A673 (cell line): ENCODE measurements around the gene TBC1D22A. TPM values are rescaled to one million over a fixed set of nuclear protein-coding genes. Genes with fewer than 3 reads are reported as not detected.

Experiments used
- BruUV-seq: library from RNA; stranded (reverse); fragments of 400-500 nt; replicated peaks from 2 replicates; lab custom pipeline; 2021; lab: Mats Ljungman, UMichigan
- CTCF ChIA-PET: fragments of 300-600 bp; sonication (Branson Sonifier 250); formaldehyde crosslinking; loops from one replicate; lab custom pipeline; 2022; ENCODE audit warnings: antibody characterized with exemption; lab: Charles Lee
- POLR2A ChIA-PET: fragments of 300-600 bp; sonication (Branson Sonifier 250); formaldehyde crosslinking; loops from one replicate; lab custom pipeline; 2022; ENCODE audit warnings: antibody characterized with exemption; ENCODE audit not compliant: low non-redundant PET; lab: Charles Lee
- DNase-seq: peaks from one replicate; pipeline ENCODE4 v3.0.0-alpha.2; 2015; ENCODE audit warnings: low spot score
- H3K27ac ChIP-seq: fragments of 200-600 bp; sonication (generic); 2 replicates; pipeline ENCODE4 v1.5.1; 2016; ENCODE audit warnings: mixed run types, low read depth, mild to moderate bottlenecking, mixed read lengths, antibody characterized with exemption, low read length; ENCODE audit not compliant: poor library complexity, severe bottlenecking
- H3K27me3 ChIP-seq: fragments of 200-600 bp; sonication (generic); replicated peaks from 2 replicates; pipeline ENCODE4 v1.6.1; 2017; ENCODE audit warnings: mixed run types, low read depth, mild to moderate bottlenecking, mixed read lengths, antibody characterized with exemption, low read length; ENCODE audit not compliant: insufficient read depth, poor library complexity
- H3K36me3 ChIP-seq: fragments of 200-600 bp; sonication (generic); 2 replicates; pipeline ENCODE4 v1.6.1; 2016; ENCODE audit warnings: mixed run types, mild to moderate bottlenecking, mixed read lengths, antibody characterized with exemption, low read length; ENCODE audit not compliant: insufficient read depth, poor library complexity, severe bottlenecking
- H3K4me1 ChIP-seq: fragments of 200-600 bp; sonication (generic); 2 replicates; pipeline ENCODE4 v1.6.1; 2017; ENCODE audit warnings: mixed run types, mild to moderate bottlenecking, mixed read lengths, antibody characterized with exemption, low read length; ENCODE audit not compliant: insufficient read depth, poor library complexity, severe bottlenecking
- H3K4me3 ChIP-seq: fragments of 200-600 bp; sonication (generic); 2 replicates; pipeline ENCODE4 v1.5.1; 2016; ENCODE audit warnings: low read depth, mixed run types, mild to moderate bottlenecking, mixed read lengths, low read length; ENCODE audit not compliant: poor library complexity, severe bottlenecking
- H3K9me3 ChIP-seq: fragments of 200-600 bp; sonication (generic); 2 replicates; pipeline ENCODE4 v1.6.1; 2016; ENCODE audit warnings: mixed run types, low read depth, mild to moderate bottlenecking, mixed read lengths, antibody characterized with exemption, low read length; ENCODE audit not compliant: poor library complexity, severe bottlenecking
- EZH2 ChIP-seq: fragments of 200-600 bp; sonication (generic); IDR thresholded peaks from 2 replicates; pipeline ENCODE4 v1.6.1; 2017; ENCODE audit warnings: borderline replicate concordance, low read depth, mild to moderate bottlenecking, mixed read lengths, antibody characterized with exemption, low read length; ENCODE audit not compliant: poor library complexity, severe bottlenecking
- intact Hi-C: fragments of 100-400 bp; cut with micrococcal nuclease; formaldehyde crosslinking; loops from one replicate; pipeline ENCODE4 v1.10.0; 2022; ENCODE audit not compliant: unreplicated experiment
- total RNA-seq: library from RNA; stranded (reverse); gene quantifications from 2 replicates; pipeline ENCODE4 v1.2.3, GENCODE V29; 2021
- TF ChIP-seq, protein P1 (sequence below): fragments of 300-800, 200-600 bp; sonication (generic); conservative IDR thresholded peaks from 2 replicates; pipeline ENCODE4 v1.5.1; 2017; ENCODE audit warnings: low read depth, mild to moderate bottlenecking, antibody characterized with exemption, low read length, moderate library complexity, mixed read lengths

The TBC1D22A gene
- total RNA-seq, 1 experiment from 2014 or later = 22.5 TPM

DNA sequence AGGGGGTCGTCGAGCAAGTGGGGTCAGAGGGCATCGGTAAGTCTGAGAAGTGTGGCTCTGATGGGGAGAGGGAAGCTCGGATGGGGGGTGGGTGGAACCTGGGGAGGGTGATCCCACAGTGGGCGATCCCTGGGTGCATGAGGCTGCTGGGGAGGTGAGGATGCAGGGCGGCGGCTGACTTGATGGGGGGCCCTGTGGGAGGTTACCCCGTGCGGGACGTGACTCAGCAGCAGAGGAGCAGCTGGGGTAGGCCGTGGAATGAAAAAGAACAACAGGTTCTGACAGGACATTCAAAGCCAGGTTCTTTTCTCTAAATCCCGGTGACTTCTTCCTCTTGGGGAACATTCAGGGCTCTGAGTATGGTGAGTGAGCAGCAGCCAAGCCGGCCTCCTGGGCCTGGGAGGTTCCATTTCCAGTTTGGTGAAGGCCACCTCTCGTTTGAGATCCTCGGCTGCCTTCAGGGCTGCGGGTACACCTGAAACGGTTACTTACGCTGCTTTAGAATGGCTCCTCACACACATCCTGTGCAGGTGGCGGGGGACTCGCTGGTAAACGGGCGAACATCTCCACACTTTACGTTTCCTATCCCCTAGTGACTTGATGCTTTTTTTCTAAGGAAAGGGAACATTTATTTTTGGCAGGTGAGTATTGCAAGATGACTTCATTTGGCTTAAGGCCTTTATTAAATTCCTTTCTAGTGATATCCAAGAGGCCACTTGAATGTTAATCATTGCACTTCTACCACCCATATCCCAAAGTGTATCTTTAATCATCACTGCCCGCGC is 278.2 kb downstream of the TBC1D22A start:
- intact Hi-C loops = no loop called here
- BruUV-seq = no TSS peak
- ChIA-PET POLR2A (no interaction called here), CTCF (no interaction called here)
- Histone ChIP-seq H3K36me3 (no peaks in the 10 kb centered on the region), H3K4me1 (peaks cover 16% of the 10 kb centered on the region), H3K4me3 (no peak overlapping the region), H3K9me3 (no peaks in the 10 kb centered on the region), H3K27ac (no peak overlapping the region), H3K27me3 (no peaks in the 10 kb centered on the region)
- TF ChIP-seq, protein P1, sequence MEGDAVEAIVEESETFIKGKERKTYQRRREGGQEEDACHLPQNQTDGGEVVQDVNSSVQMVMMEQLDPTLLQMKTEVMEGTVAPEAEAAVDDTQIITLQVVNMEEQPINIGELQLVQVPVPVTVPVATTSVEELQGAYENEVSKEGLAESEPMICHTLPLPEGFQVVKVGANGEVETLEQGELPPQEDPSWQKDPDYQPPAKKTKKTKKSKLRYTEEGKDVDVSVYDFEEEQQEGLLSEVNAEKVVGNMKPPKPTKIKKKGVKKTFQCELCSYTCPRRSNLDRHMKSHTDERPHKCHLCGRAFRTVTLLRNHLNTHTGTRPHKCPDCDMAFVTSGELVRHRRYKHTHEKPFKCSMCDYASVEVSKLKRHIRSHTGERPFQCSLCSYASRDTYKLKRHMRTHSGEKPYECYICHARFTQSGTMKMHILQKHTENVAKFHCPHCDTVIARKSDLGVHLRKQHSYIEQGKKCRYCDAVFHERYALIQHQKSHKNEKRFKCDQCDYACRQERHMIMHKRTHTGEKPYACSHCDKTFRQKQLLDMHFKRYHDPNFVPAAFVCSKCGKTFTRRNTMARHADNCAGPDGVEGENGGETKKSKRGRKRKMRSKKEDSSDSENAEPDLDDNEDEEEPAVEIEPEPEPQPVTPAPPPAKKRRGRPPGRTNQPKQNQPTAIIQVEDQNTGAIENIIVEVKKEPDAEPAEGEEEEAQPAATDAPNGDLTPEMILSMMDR = no peak
- TF ChIP-seq EZH2 = no peak
- DNase-seq = no peak

DNA sequence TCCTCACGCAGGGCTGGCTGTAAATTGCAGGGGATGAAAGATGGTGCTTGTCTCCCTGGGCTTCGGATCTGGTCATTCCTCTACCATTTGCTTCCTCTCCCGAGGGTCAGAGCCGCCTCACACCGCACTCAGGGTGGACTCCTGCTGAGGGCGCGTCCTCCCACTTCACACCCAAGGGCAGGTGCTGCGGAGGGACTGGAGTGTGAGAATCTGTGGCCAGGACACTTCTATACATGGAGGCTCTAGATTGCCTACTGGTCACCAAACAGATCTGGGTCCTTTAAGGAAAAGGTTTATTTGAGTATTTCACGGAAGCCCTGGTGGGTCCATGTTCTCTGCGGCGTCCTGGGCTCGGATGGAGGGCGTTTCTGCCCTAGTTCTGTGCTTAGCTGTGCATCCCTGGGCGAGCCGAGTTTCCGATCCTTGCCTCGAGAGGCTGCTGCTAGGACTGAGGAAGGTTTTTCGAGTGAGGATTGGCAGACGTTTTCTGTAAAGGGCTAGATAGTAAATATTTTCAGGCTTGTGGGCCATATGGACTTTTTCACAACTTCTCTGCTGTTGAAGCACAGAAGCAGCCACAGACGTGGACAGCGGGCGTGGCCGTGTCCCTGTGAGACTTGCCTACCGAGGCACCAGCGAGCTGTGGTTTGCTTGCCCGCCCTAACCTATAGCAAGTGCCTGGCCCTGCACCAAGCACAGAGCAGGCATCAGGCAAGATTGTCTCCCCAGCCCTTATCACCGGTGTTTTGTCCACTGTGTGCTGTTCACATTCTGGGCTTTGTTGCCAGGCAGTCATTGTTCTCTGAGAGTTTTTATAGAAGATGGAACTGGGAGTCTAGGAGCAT is 279.0 kb downstream of the TBC1D22A start:
- H3K36me3 ChIP-seq = no peaks in the 10 kb centered on the region
- H3K9me3 ChIP-seq = no peaks in the 10 kb centered on the region
- DNase-seq = no peak
- H3K27ac ChIP-seq = no peak overlapping the region
- POLR2A ChIA-PET = no interaction called here
- intact Hi-C loops = no loop called here
- TF ChIP-seq, protein P1 = no peak
- no peak for TF ChIP-seq EZH2
- no peak overlapping the region for H3K4me3 ChIP-seq
- CTCF ChIA-PET = no interaction called here
- H3K27me3 ChIP-seq = no peaks in the 10 kb centered on the region
- BruUV-seq = no TSS peak
- peaks cover 16% of the 10 kb centered on the region for H3K4me1 ChIP-seq

DNA sequence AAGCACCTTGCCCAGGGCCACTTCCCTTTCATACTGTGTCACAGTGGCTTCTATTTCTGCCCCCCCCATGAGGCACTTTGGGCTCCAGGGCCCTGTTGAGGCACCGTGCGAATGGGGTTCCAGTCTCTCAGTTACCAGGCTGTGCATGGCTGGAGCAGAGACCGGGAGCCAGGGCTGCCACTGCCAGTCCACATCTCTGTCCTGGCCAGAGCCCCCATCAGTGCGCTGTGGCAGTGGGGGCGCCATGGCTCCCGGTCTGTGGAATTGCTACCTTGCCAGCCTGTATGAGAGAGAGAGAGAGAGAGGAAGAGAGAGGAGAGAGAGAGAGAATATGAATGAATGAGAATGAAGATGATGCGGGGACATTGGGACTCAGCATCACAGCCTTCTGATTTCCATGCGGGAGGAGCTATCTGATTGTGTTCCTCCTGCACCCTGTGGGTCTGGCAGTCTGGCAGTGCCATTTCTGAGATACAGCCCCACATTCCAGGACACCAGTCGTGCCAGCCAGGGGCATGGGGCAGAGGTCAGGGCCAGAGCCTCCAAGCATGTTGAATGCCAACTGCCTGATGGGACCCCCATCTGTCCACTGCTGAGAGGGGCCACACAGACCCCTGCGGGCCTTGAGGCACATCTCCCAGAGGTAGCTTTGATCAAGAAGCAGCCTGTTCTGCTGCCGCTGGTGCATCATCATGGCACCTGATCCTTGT is 279.8 kb downstream of the TBC1D22A start:
- Histone ChIP-seq H3K4me3 (no peak overlapping the region), H3K4me1 (peaks cover 16% of the 10 kb centered on the region), H3K27ac (no peak overlapping the region), H3K36me3 (no peaks in the 10 kb centered on the region), H3K9me3 (no peaks in the 10 kb centered on the region), H3K27me3 (no peaks in the 10 kb centered on the region)
- POLR2A ChIA-PET = no interaction called here
- CTCF ChIA-PET = no interaction called here
- DNase-seq = no peak
- no peak for TF ChIP-seq EZH2
- TF ChIP-seq, protein P1 = no peak
- BruUV-seq = no TSS peak
- intact Hi-C loops = no loop called here
